Loucy (cell line): ENCODE results near the gene ELMO1.

ENCODE experiments used
- H2AFZ ChIP-seq: fragments of 200-600 bp; sonication (generic); 2 replicates; pipeline ENCODE4 v1.6.0; 2016; ENCODE audit warnings: antibody characterized with exemption, mild to moderate bottlenecking, low read length, moderate library complexity
- H3F3A ChIP-seq: fragments of 200-600 bp; 2 replicates; pipeline ENCODE4 v1.6.0; 2016; ENCODE audit warnings: antibody characterized with exemption, low read depth, mild to moderate bottlenecking
- H3K27me3 ChIP-seq: fragments of 200-600 bp; sonication (generic); 2 replicates; pipeline ENCODE4 v1.6.1; 2014; ENCODE audit warnings: low read length, mild to moderate bottlenecking; ENCODE audit not compliant: insufficient read depth, poor library complexity, severe bottlenecking
- H3K36me3 ChIP-seq: fragments of 200-600 bp; sonication (generic); 2 replicates; pipeline ENCODE4 v1.6.1; 2016; ENCODE audit warnings: low read length; ENCODE audit not compliant: insufficient read depth
- H3K4me1 ChIP-seq: fragments of 200-600 bp; sonication (generic); 2 replicates; pipeline ENCODE4 v1.5.1; 2014; ENCODE audit warnings: low read length, mild to moderate bottlenecking; ENCODE audit not compliant: insufficient read depth, poor library complexity, severe bottlenecking
- H3K4me2 ChIP-seq: fragments of 200-600 bp; sonication (generic); 2 replicates; pipeline ENCODE4 v1.6.0; 2014; ENCODE audit warnings: antibody characterized with exemption, low read length, low read depth, mild to moderate bottlenecking; ENCODE audit not compliant: poor library complexity, severe bottlenecking
- H3K4me3 ChIP-seq: fragments of 200-600 bp; sonication (generic); 2 replicates; pipeline ENCODE4 v1.5.1; 2014; ENCODE audit warnings: low read length, mild to moderate bottlenecking, mixed read lengths; ENCODE audit not compliant: poor library complexity, severe bottlenecking
- H3K79me2 ChIP-seq: fragments of 200-600 bp; sonication (generic); 2 replicates; pipeline ENCODE4 v1.6.1; 2014; ENCODE audit warnings: low read length; ENCODE audit not compliant: insufficient read depth
- H3K9ac ChIP-seq: fragments of 200-600 bp; sonication (generic); 2 replicates; pipeline ENCODE4 v1.6.0; 2014; ENCODE audit warnings: mild to moderate bottlenecking, low read depth, low read length, moderate library complexity; ENCODE audit not compliant: poor library complexity, severe bottlenecking
- H3K9me2 ChIP-seq: fragments of 200-600 bp; sonication (generic); replicated peaks from 2 replicates; pipeline ENCODE4 v1.6.1; 2016; ENCODE audit warnings: low read depth, low read length, mixed read lengths
- H3K9me3 ChIP-seq: fragments of 200-600 bp; sonication (generic); 2 replicates; pipeline ENCODE4 v1.6.1; 2014; ENCODE audit warnings: mild to moderate bottlenecking, antibody characterized with exemption, low read length, low read depth; ENCODE audit not compliant: insufficient read depth
- H4K20me1 ChIP-seq: fragments of 200-600 bp; sonication (generic); 2 replicates; pipeline ENCODE4 v1.6.0; 2014; ENCODE audit warnings: antibody characterized with exemption, low read length, mild to moderate bottlenecking; ENCODE audit not compliant: insufficient read depth, poor library complexity, severe bottlenecking
- EZH2phosphoT487 ChIP-seq: fragments of 200-600 bp; IDR thresholded peaks from 2 replicates; pipeline ENCODE4 v1.6.1; 2018; ENCODE audit warnings: antibody characterized with exemption, mild to moderate bottlenecking, moderate library complexity, borderline replicate concordance
- TF ChIP-seq, protein P1 (sequence below): fragments of 200-600 bp; sonication (generic); conservative IDR thresholded peaks from 2 replicates; pipeline ENCODE4 v1.5.1; 2014; ENCODE audit warnings: mild to moderate bottlenecking, antibody characterized with exemption, low read length

Gene ELMO1

DNA sequence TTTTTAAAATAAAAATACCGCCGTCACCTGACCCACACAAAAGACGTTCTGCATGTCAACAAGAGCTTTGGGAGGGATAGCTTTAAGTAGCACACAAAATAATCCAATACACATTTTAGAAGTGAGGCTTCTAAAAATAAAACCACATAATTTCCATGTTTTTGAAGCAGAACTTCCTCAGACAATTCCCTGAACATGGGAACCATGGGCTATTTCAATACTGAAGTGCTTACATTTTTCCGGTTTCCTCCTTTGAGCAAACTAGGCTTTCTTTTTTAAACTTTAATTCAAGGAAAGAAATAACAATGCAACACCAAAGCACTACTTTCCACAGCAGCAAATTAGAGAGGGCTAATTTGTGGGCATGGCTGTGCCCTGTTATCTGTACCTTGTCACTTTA lies 59.9 kb downstream of the ELMO1 start:
- Histone ChIP-seq H3K27me3 (no peaks in the 10 kb centered on the region), H2AFZ (no peak overlapping the region), H3K4me2 (no peak overlapping the region), H3K36me3 (no peaks in the 10 kb centered on the region), H3K9me2 (no peaks in the 10 kb centered on the region), H3K4me1 (peaks cover 13% of the 10 kb centered on the region), H4K20me1 (no peaks in the 10 kb centered on the region), H3K79me2 (no peaks in the 10 kb centered on the region; the same call in 1 of the 2 replicates), H3K9ac (no peak overlapping the region), H3K9me3 (no peaks in the 10 kb centered on the region), H3K4me3 (no peak overlapping the region), H3F3A (no peaks in the 10 kb centered on the region)
- TF ChIP-seq, protein P1, sequence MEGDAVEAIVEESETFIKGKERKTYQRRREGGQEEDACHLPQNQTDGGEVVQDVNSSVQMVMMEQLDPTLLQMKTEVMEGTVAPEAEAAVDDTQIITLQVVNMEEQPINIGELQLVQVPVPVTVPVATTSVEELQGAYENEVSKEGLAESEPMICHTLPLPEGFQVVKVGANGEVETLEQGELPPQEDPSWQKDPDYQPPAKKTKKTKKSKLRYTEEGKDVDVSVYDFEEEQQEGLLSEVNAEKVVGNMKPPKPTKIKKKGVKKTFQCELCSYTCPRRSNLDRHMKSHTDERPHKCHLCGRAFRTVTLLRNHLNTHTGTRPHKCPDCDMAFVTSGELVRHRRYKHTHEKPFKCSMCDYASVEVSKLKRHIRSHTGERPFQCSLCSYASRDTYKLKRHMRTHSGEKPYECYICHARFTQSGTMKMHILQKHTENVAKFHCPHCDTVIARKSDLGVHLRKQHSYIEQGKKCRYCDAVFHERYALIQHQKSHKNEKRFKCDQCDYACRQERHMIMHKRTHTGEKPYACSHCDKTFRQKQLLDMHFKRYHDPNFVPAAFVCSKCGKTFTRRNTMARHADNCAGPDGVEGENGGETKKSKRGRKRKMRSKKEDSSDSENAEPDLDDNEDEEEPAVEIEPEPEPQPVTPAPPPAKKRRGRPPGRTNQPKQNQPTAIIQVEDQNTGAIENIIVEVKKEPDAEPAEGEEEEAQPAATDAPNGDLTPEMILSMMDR = no peak
- no peak for TF ChIP-seq EZH2phosphoT487

- no peaks in the 10 kb centered on the region for H4K20me1 ChIP-seq
- no peak overlapping the region for H3K9ac ChIP-seq
- no peak overlapping the region for H3K4me2 ChIP-seq
- H3K79me2 ChIP-seq = no peaks in the 10 kb centered on the region; the same call in 1 of the 2 replicates
- H3F3A ChIP-seq = no peaks in the 10 kb centered on the region
- no peak overlapping the region for H2AFZ ChIP-seq
- no peaks in the 10 kb centered on the region for H3K9me3 ChIP-seq
- no peaks in the 10 kb centered on the region for H3K27me3 ChIP-seq
- no peaks in the 10 kb centered on the region for H3K36me3 ChIP-seq
- TF ChIP-seq, protein P1 = no peak
- no peak for TF ChIP-seq EZH2phosphoT487
- no peaks in the 10 kb centered on the region for H3K9me2 ChIP-seq
- H3K4me1 ChIP-seq = peaks cover 7% of the 10 kb centered on the region
- H3K4me3 ChIP-seq = no peak overlapping the region
Measured at GRCh38 chr7:37385787-37386186, 62.9 kb downstream of the ELMO1 start.

- no peaks in the 10 kb centered on the region for H3K9me2 ChIP-seq
- no peaks in the 10 kb centered on the region for H3K27me3 ChIP-seq
- no peak overlapping the region for H2AFZ ChIP-seq
- no peaks in the 10 kb centered on the region for H3F3A ChIP-seq
- H3K79me2 ChIP-seq = no peaks in the 10 kb centered on the region
- H3K36me3 ChIP-seq = no peaks in the 10 kb centered on the region
- H3K9ac ChIP-seq = no peak overlapping the region
- no peak overlapping the region for H3K4me3 ChIP-seq
- TF ChIP-seq, protein P1 = no peak
- TF ChIP-seq EZH2phosphoT487 = no peak
- no peaks in the 10 kb centered on the region for H3K9me3 ChIP-seq
- H3K4me2 ChIP-seq = no peak overlapping the region
- H4K20me1 ChIP-seq = no peaks in the 10 kb centered on the region
- H3K4me1 ChIP-seq = peaks cover 4% of the 10 kb centered on the region
Measured at GRCh38 chr7:37382546-37383088, 66.0 kb downstream of the ELMO1 start.
